Measurements from ENCODE around the gene SLC9A3.

SLC9A3 gene

GRCh38 chr5:538801-539468, 14.7 kb upstream of the SLC9A3 start:
- TF ChIP-seq GATA2 (IDR thresholded peaks at IDR 0.05; ENCODE audit: low read depth, low read length): no peak

- TF ChIP-seq GATA2 (IDR thresholded peaks at IDR 0.05; ENCODE audit: low read depth, low read length): no peak
- TF ChIP-seq GATA3 (IDR thresholded peaks at IDR 0.05; ENCODE audit: low read depth, low read length): no peak
Observed at GRCh38 chr5:538271-538771, 14.1 kb upstream of the SLC9A3 start.

GRCh38 chr5:537621-538071, 13.4 kb upstream of the SLC9A3 start:
- TF ChIP-seq GATA2 (IDR thresholded peaks at IDR 0.05; ENCODE audit: low read depth, low read length): no peak
- TF ChIP-seq GATA3 (IDR thresholded peaks at IDR 0.05; ENCODE audit: low read depth, low read length): no peak

GRCh38 chr5:537098-537497, 12.8 kb upstream of the SLC9A3 start:
- TF ChIP-seq GATA3 (IDR thresholded peaks at IDR 0.05; ENCODE audit: low read depth, low read length) (no peak), GATA2 (IDR thresholded peaks at IDR 0.05; ENCODE audit: low read depth, low read length) (no peak)

- TF ChIP-seq GATA3 (IDR thresholded peaks at IDR 0.05; ENCODE audit: low read depth, low read length): no peak
Observed at GRCh38 chr5:535846-536698, 11.8 kb upstream of the SLC9A3 start.

GRCh38 chr5:534743-535671, 10.8 kb upstream of the SLC9A3 start:
- TF ChIP-seq GATA2 (IDR thresholded peaks at IDR 0.05; ENCODE audit: low read depth, low read length) (no peak), GATA3 (IDR thresholded peaks at IDR 0.05; ENCODE audit: low read depth, low read length) (no peak)

GRCh38 chr5:533955-534742, 9.9 kb upstream of the SLC9A3 start:
- TF ChIP-seq GATA3 (IDR thresholded peaks at IDR 0.05; ENCODE audit: low read depth, low read length) (no peak), GATA2 (IDR thresholded peaks at IDR 0.05; ENCODE audit: low read depth, low read length) (no peak)

GRCh38 chr5:533243-533954, 9.2 kb upstream of the SLC9A3 start:
- TF ChIP-seq GATA2 (IDR thresholded peaks at IDR 0.05; ENCODE audit: low read depth, low read length): no peak
- TF ChIP-seq GATA3 (IDR thresholded peaks at IDR 0.05; ENCODE audit: low read depth, low read length): no peak

- no peak for TF ChIP-seq GATA3 (IDR thresholded peaks at IDR 0.05; ENCODE audit: low read depth, low read length)
- TF ChIP-seq GATA2 (IDR thresholded peaks at IDR 0.05; ENCODE audit: low read depth, low read length): no peak
Observed at GRCh38 chr5:532521-533242, 8.4 kb upstream of the SLC9A3 start.

- TF ChIP-seq GATA2 (IDR thresholded peaks at IDR 0.05; ENCODE audit: low read depth, low read length): no peak
- no peak for TF ChIP-seq GATA3 (IDR thresholded peaks at IDR 0.05; ENCODE audit: low read depth, low read length)
Observed at GRCh38 chr5:531749-532315, 7.6 kb upstream of the SLC9A3 start.

GRCh38 chr5:531101-531748, 7.0 kb upstream of the SLC9A3 start:
- TF ChIP-seq GATA2 (IDR thresholded peaks at IDR 0.05; ENCODE audit: low read depth, low read length) (no peak), GATA3 (IDR thresholded peaks at IDR 0.05; ENCODE audit: low read depth, low read length) (no peak)

All from SH-SY5Y (cell line).